Measurements from ENCODE around the gene GRIK3.
"Not testable (repeated sequence)": the region's sequence is repeated elsewhere in the genome, so short reads cannot be mapped to it uniquely, and the experiment has no call there.

The GRIK3 gene

DNA sequence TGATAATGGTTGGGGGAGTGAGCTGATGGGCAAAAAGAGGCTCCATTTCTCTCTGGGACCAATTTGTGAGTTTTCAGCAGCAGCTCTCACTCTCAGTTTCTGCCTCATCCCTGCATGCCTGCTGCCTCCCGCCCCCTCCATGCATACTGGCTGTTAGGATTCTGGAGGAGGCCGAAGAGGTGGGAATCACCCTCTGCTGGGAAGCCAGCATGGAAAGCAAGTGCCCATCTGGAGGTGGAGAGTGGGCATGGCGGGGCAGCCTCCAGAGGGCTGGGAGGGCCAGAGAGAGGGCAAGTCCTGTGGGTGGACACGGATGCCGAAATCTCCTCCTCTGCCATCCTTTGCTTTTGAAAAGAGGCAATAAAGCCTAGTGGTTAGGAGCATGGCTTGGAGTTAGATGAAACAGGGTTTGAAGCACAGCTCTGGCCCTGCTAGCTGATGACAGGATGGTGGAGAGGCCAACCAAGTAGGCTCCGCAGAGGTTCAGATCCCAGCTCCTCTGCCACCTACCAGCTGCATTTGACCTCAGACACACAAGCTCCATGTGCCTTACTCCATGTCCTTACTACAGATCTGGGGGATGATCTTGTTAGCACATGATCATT, 113.4 kb downstream of the GRIK3 start:
- DNase-seq (ENCODE audit: low read depth), result no peak
- TF ChIP-seq, protein P1, sequence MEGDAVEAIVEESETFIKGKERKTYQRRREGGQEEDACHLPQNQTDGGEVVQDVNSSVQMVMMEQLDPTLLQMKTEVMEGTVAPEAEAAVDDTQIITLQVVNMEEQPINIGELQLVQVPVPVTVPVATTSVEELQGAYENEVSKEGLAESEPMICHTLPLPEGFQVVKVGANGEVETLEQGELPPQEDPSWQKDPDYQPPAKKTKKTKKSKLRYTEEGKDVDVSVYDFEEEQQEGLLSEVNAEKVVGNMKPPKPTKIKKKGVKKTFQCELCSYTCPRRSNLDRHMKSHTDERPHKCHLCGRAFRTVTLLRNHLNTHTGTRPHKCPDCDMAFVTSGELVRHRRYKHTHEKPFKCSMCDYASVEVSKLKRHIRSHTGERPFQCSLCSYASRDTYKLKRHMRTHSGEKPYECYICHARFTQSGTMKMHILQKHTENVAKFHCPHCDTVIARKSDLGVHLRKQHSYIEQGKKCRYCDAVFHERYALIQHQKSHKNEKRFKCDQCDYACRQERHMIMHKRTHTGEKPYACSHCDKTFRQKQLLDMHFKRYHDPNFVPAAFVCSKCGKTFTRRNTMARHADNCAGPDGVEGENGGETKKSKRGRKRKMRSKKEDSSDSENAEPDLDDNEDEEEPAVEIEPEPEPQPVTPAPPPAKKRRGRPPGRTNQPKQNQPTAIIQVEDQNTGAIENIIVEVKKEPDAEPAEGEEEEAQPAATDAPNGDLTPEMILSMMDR (conservative IDR thresholded peaks at IDR 0.05; ENCODE audit: low read depth, low read length), result no peak
- no peak overlapping the region for H3K4me3 ChIP-seq (ENCODE audit: low read depth, low read length)

DNA sequence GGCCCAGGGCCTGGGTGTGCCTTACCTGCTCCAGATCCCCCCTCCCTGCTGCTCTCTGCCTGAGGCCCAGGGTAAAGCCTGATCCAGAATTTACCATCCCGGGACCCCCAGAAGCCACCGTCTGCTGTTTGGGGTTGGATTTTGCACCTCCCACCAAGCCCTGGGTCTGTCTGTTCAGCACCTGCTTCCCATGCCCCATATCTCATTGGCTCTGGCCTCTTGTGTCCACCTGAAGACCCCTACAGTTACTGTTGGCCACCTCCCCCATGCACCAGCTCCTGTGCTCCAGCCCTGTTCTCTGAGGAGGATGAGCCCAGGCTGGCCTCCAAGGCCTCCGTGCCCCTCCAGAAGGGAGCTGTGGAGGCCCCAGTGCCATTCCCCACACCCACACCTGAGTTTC, 113.9 kb downstream of the GRIK3 start:
- H3K4me3 ChIP-seq (ENCODE audit: low read depth, low read length), result no peak overlapping the region
- TF ChIP-seq, protein P1 (conservative IDR thresholded peaks at IDR 0.05; ENCODE audit: low read depth, low read length), result no peak
- no peak for DNase-seq (ENCODE audit: low read depth)

DNA sequence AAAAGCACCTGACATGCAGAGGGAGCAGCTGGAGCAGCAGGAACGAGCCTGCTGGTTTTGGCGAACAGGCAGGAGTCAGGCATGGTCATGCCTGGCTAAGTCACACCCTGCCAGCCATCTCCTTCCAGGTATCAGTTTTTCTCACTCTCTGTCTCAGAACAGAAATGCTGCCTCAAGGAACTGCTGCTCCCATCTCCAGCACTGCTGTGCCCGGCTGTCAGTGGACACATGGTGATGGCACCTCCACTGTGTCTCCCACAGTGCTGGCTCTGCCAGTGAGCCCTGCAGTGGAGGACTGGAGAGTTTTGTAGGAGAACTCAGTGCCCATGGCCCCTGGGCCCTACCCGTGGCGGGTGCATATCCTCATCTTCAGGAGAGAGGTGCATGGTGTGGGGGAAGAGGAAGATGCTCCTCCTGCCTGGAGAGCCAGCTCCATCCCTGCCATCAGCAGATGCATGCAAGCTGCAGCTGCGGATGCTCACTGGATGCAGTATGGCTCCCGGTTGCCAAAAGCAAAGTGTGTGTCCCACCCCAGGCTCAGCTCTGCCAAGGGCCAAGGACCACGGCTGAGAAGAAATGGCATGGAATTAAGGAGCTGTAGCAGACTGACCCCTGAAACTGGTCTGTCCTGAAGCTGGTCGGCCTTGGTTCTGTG, 114.7 kb downstream of the GRIK3 start:
- TF ChIP-seq, protein P1 (conservative IDR thresholded peaks at IDR 0.05; ENCODE audit: low read depth, low read length), result no peak
- no peak overlapping the region for H3K4me3 ChIP-seq (ENCODE audit: low read depth, low read length)
- no peak for DNase-seq (ENCODE audit: low read depth)

DNA sequence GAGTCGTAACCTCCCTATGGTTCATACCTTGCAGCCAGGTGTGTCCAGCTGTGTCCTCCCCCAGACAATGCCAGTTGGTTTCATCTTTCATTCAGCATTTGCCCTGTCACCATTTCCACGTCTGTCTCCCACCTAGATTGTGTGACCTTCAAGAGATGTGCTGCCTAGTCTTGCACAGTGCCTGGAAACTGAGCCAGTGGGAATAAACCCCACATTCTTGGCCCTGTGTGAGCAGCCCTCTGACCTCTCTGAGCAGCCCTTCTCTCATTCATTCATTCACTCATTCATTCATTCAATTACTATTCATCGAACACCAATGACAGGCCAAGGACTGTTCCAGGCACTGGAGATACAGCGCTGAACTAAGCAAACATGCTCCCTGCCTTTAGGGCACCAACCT, 115.7 kb downstream of the GRIK3 start:
- no peak for DNase-seq (ENCODE audit: low read depth)
- no peak overlapping the region for H3K4me3 ChIP-seq (ENCODE audit: low read depth, low read length)
- TF ChIP-seq, protein P1 (conservative IDR thresholded peaks at IDR 0.05; ENCODE audit: low read depth, low read length), result no peak

DNA sequence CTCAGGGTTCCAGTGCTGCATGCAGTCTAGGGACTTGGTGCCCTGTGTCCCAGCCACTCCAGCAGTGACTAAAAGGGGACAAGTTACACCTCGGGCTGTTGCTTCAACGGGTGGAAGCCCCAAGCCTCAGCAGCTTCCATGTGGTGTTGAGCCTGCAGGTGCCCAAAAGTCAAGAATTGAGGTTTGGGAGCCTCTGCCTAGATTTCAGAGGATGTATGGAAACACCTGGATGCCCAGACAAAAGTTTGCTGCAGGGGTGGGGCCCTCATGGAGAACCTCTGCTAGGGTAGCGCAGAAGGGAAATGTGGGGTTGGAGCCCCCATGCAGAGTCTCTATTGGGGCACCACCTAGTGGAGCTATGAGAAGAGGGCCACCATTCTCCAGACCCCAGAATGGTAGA, 117.8 kb downstream of the GRIK3 start:
- DNase-seq (ENCODE audit: low read depth); H3K4me3 ChIP-seq (ENCODE audit: low read depth, low read length): not testable (repeated sequence)

DNA sequence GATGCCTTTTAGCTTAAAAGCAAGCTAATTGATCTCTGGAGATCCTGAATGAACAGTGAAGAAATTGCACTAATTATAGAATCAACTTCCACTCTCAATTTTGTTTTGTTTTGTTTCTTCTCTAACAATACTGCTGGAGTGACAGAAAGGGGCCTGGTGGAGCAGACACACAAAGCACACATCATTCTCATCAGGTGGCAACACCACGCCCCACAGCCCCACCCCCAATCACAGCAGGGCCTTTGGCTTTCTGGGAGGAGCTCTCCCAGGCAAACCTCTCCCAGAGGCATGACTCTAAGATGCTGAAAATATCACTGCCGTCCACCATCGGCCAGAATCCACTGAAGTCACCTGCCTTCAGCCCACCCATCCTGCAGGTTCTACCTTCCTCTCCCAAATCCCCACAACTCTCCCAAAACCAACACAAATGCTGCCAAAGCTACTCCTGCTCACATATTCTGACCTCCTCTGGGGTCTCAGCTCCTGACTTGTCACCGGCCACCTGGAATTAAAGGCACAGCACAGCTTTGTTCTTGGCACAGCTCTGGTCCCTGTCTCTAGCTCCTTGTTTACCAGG, 120.7 kb downstream of the GRIK3 start:
- no peak overlapping the region for H3K4me3 ChIP-seq (ENCODE audit: low read depth, low read length)
- TF ChIP-seq, protein P1 (conservative IDR thresholded peaks at IDR 0.05; ENCODE audit: low read depth, low read length), result no peak

DNA sequence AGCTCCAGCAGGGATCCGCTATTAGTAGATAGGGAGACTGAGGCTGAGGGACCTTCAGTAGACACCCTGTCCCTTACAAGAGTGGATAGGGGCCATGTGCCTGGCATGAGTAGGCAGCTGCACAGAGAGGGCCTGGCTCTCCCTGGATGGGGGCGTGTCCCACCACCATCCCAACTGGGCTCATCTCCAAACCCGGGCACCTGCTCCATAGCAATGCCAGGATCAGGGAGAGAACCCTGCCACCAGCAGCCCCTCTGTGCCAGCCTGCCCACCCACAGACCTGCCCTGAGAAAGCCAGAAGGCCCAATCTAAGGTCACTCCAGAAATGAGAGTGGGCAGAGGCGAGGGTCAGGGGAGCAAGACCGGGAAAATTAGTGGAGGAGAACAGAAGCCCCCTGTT, 121.3 kb downstream of the GRIK3 start:
- TF ChIP-seq, protein P1 (conservative IDR thresholded peaks at IDR 0.05; ENCODE audit: low read depth, low read length), result no peak
- no peak overlapping the region for H3K4me3 ChIP-seq (ENCODE audit: low read depth, low read length)
- DNase-seq (ENCODE audit: low read depth), result no peak

More for the DNA sequence above, 120.7 kb downstream of the GRIK3 start:
- no peak for DNase-seq (ENCODE audit: low read depth)

All from choroid plexus epithelial cell (primary cell).